ENCODE results near the gene SZT2. TPM values are rescaled to one million over a fixed set of nuclear protein-coding genes. Genes with fewer than 3 reads are reported as not detected.

SZT2 gene
- total RNA-seq, 1 experiment from 2014 or later = 77.3 TPM

DNA sequence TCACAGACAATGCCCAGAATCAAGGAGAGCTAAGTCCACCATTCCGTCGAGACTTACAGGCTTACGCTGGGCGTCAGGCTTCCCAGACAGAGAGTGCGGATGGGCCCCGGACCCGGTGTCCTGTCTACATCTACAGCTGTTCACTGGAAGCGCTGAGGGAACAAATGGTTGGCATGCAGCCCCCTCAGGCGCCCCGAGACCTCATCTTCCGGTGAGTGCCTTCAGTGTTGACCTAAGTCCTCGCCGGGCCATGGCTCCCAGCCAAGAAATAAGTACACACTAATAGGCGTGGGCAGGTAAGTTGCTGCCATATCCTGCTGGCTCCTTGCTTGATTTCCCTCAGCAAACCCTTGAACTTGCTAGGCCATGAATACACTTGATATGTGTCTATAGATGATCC is 37.8 kb downstream of the SZT2 start:
- Mint-ChIP-seq H3K27me3 (ENCODE audit: unreplicated experiment) (no peaks in the 10 kb centered on the region), H3K27ac (ENCODE audit: unreplicated experiment) (no peak overlapping the region), H3K4me1 (ENCODE audit: low read depth, unreplicated experiment) (peaks cover 17% of the 10 kb centered on the region), H3K36me3 (ENCODE audit: insufficient read depth, unreplicated experiment) (peaks cover 64% of the 10 kb centered on the region), H3K9me3 (ENCODE audit: low read depth, unreplicated experiment) (no peaks in the 10 kb centered on the region), H3K4me3 (ENCODE audit: low read depth, unreplicated experiment) (no peak overlapping the region)
- no TSS peak for BruUV-seq (replicated peaks)
- TF ChIP-seq, protein P1, sequence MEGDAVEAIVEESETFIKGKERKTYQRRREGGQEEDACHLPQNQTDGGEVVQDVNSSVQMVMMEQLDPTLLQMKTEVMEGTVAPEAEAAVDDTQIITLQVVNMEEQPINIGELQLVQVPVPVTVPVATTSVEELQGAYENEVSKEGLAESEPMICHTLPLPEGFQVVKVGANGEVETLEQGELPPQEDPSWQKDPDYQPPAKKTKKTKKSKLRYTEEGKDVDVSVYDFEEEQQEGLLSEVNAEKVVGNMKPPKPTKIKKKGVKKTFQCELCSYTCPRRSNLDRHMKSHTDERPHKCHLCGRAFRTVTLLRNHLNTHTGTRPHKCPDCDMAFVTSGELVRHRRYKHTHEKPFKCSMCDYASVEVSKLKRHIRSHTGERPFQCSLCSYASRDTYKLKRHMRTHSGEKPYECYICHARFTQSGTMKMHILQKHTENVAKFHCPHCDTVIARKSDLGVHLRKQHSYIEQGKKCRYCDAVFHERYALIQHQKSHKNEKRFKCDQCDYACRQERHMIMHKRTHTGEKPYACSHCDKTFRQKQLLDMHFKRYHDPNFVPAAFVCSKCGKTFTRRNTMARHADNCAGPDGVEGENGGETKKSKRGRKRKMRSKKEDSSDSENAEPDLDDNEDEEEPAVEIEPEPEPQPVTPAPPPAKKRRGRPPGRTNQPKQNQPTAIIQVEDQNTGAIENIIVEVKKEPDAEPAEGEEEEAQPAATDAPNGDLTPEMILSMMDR (IDR thresholded peaks at IDR 0.05; ENCODE audit: unreplicated experiment) = no peak
- DNase-seq = no peak
- intact Hi-C loops (cut with micrococcal nuclease; ENCODE audit: unreplicated experiment) = no loop called here
- CTCF ChIA-PET = no interaction called here

DNA sequence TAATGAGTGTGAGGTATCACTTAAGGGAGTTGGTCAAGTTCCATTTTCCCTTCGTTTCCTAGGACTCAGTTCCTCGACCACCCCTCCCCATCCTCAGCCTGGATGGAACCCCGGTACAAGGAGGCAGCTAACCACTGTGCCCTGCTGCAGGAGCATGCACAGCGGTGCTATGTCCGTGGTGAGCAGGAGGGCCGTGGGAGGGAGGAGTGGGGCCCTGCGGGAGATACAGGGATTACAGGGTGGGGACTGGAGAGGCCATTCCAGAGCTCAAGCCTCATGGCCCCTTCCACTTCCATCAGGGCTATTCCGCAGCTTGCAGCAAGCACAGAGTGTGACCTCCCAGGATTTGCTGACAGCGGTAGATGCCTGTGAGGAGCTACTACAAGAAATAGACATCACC is 38.2 kb downstream of the SZT2 start:
- Mint-ChIP-seq H3K27me3 (ENCODE audit: unreplicated experiment) (no peaks in the 10 kb centered on the region), H3K36me3 (ENCODE audit: insufficient read depth, unreplicated experiment) (peaks cover 63% of the 10 kb centered on the region), H3K4me1 (ENCODE audit: low read depth, unreplicated experiment) (peaks cover 15% of the 10 kb centered on the region), H3K27ac (ENCODE audit: unreplicated experiment) (no peak overlapping the region), H3K9me3 (ENCODE audit: low read depth, unreplicated experiment) (no peaks in the 10 kb centered on the region), H3K4me3 (ENCODE audit: low read depth, unreplicated experiment) (no peak overlapping the region)
- CTCF ChIA-PET = no interaction called here
- BruUV-seq (replicated peaks) = TSS peak; percentile 19
- TF ChIP-seq, protein P1 (IDR thresholded peaks at IDR 0.05; ENCODE audit: unreplicated experiment) = no peak
- intact Hi-C loops (cut with micrococcal nuclease; ENCODE audit: unreplicated experiment) = no loop called here
- no peak for DNase-seq

DNA sequence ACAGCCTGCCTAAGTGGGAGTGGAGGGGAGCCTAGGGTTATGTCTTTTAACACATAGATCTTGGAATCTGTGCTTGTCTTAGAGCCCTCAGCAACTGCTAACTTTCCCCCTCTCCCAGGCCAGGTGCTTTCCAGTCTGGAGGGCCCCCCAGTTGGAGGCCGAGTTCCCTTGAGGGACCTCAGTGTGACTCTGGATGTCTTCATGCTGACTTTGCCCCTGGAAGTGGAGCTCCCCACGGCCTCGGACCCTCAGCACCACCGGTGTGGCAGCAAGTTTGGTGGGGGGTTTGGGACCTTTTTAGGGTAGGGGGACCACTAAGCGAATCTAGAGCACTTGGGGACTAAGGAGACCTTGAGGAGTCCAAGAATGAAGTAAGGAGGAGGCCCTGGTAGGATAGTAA is 41.1 kb downstream of the SZT2 start:
- Mint-ChIP-seq H3K27ac (ENCODE audit: unreplicated experiment) (no peak overlapping the region), H3K36me3 (ENCODE audit: insufficient read depth, unreplicated experiment) (peaks cover 56% of the 10 kb centered on the region), H3K4me3 (ENCODE audit: low read depth, unreplicated experiment) (no peak overlapping the region), H3K4me1 (ENCODE audit: low read depth, unreplicated experiment) (peaks cover 8% of the 10 kb centered on the region), H3K27me3 (ENCODE audit: unreplicated experiment) (no peaks in the 10 kb centered on the region), H3K9me3 (ENCODE audit: low read depth, unreplicated experiment) (no peaks in the 10 kb centered on the region)
- TF ChIP-seq, protein P1 (IDR thresholded peaks at IDR 0.05; ENCODE audit: unreplicated experiment) = no peak
- BruUV-seq (replicated peaks) = no TSS peak
- no peak for DNase-seq
- intact Hi-C loops (cut with micrococcal nuclease; ENCODE audit: unreplicated experiment) = no loop called here
- CTCF ChIA-PET = no interaction called here

DNA sequence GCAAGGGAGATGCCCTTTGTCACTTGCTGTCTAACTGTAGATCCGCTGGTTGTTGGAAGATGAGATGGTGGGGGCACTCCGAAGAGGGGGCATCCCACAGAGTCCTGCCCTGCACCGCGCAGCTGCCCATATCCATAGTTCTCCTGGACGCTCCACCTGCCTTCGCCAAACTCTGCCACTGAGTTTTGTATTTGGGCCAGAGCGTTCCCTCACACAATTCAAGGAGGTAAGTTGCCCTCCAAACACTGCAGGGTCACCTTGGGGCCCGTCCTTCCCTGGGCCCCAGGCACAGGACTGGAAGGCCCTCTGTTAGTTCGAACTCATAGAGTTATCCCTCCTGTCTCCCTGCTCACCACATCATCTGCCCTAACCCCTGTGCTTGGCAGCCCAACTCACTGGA is 42.0 kb downstream of the SZT2 start:
- no peak overlapping the region for H3K4me3 Mint-ChIP-seq (ENCODE audit: low read depth, unreplicated experiment)
- BruUV-seq (replicated peaks) = no TSS peak
- no peaks in the 10 kb centered on the region for H3K9me3 Mint-ChIP-seq (ENCODE audit: low read depth, unreplicated experiment)
- CTCF ChIA-PET = no interaction called here
- no peak for DNase-seq
- no peak overlapping the region for H3K27ac Mint-ChIP-seq (ENCODE audit: unreplicated experiment)
- TF ChIP-seq, protein P1 (IDR thresholded peaks at IDR 0.05; ENCODE audit: unreplicated experiment) = no peak
- H3K36me3 Mint-ChIP-seq (ENCODE audit: insufficient read depth, unreplicated experiment) = peaks cover 50% of the 10 kb centered on the region
- peaks cover 8% of the 10 kb centered on the region for H3K4me1 Mint-ChIP-seq (ENCODE audit: low read depth, unreplicated experiment)
- H3K27me3 Mint-ChIP-seq (ENCODE audit: unreplicated experiment) = no peaks in the 10 kb centered on the region
- intact Hi-C loops (cut with micrococcal nuclease; ENCODE audit: unreplicated experiment) = no loop called here
